Right atrium auricular region (tissue), 2 donors: Measurements from ENCODE around the gene ZFYVE28. TPM values are rescaled to one million over a fixed set of nuclear protein-coding genes. Genes with fewer than 3 reads are reported as not detected.

Experiments
- DNase-seq: peaks from one replicate; pipeline ENCODE4 v3.0.0-alpha.2; 2019; ENCODE audit warnings: low spot score
- H3K27ac ChIP-seq, 2 donors: fragments of 200-600 bp; sonication (generic); 1 replicate in 1 of 2; 2 replicates in 1 of 2; pipeline ENCODE4 v1.5.1; 2016 to 2019
- H3K27me3 ChIP-seq, 2 donors: fragments of 200-600 bp; sonication (generic); one replicate each; pipeline versions ENCODE4 v1.5.1 to v1.6.0; 2017 to 2019
- H3K36me3 ChIP-seq: fragments of 200-600 bp; sonication (generic); one replicate; pipeline ENCODE4 v1.5.1; 2016
- H3K4me1 ChIP-seq, 2 donors: fragments of 200-600 bp; sonication (generic); one replicate each; pipeline versions ENCODE4 v1.5.1 to v1.6.0; 2017 to 2019
- H3K4me3 ChIP-seq, 2 donors: fragments of 200-600 bp; sonication (generic); 1 replicate in 1 of 2; 2 replicates in 1 of 2; pipeline ENCODE4 v1.5.1; 2017 to 2019; ENCODE audit warnings: mild to moderate bottlenecking in 1 of 2, moderate library complexity in 1 of 2
- H3K9me3 ChIP-seq, 2 donors: fragments of 200-600 bp; sonication (generic); one replicate each; pipeline ENCODE4 v1.5.1; 2019
- total RNA-seq, 2 donors: library from RNA; depleted of rRNA; stranded (reverse); fragments of >200 nt; gene quantifications; one replicate each; pipeline ENCODE4 v1.1.0, GENCODE V29; 2016
- TF ChIP-seq, protein P1 (sequence below), 2 donors: fragments of 200-600 bp; sonication (generic); IDR thresholded peaks; one replicate each; pipeline ENCODE4 v1.5.1; 2019; ENCODE audit warnings: antibody characterized with exemption in 2 of 2

Gene ZFYVE28
- total RNA-seq, 2 donors from 2014 or later = 3.4 to 6.0 TPM

DNA sequence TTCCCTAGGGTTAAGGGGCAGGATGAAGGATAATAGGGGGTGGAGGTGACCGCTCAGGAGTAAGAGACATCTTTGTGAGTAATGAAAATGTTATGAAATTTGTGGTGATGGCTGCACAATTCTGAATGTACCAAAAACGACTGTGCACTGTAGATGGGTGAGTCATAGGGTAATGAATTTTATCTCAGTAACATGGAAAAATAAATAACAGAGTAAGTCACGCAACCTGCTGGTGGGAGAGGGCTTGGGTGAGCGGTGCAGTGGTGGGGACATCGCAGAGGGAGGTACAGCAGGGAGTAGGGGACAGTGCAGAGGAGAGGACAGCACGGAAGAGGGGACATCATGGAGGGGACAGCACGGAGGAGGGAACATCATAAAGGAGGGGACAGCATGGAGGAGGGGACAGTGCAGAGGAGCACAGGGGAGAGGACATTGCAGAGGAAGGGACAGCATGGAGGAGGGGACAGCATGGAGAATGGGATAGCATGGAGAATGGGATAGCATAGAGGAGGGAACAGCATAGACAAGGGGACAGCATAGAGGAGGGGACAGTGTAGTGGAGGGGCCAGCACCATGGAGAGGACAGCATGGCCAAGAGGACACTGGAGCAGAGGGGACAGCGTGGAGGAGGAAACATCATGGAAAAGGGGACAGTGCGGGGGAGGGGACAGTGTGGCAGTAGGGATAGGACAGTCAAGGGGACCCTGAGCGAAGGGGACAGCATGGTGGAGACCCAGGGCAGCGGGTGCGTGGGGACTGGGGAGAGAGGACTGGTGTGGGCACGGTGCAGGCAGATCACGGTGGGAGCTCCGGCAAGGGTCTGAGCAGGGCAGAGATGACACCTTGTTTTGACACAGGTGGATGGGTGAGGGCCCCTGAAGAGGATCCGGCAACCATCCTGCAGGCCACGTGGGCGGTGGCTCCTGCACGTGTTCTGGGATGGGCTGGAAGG, 88.1 kb downstream of the ZFYVE28 start:
- Histone ChIP-seq H3K4me1 (no peaks in the 10 kb centered on the region), H3K27me3 (no peaks in the 10 kb centered on the region), H3K9me3 (peaks cover 4 to 45% of the 10 kb centered on the region in 2 donors), H3K36me3 (no peaks in the 10 kb centered on the region), H3K27ac (no peak overlapping the region), H3K4me3 (no peak overlapping the region)
- TF ChIP-seq, protein P1, sequence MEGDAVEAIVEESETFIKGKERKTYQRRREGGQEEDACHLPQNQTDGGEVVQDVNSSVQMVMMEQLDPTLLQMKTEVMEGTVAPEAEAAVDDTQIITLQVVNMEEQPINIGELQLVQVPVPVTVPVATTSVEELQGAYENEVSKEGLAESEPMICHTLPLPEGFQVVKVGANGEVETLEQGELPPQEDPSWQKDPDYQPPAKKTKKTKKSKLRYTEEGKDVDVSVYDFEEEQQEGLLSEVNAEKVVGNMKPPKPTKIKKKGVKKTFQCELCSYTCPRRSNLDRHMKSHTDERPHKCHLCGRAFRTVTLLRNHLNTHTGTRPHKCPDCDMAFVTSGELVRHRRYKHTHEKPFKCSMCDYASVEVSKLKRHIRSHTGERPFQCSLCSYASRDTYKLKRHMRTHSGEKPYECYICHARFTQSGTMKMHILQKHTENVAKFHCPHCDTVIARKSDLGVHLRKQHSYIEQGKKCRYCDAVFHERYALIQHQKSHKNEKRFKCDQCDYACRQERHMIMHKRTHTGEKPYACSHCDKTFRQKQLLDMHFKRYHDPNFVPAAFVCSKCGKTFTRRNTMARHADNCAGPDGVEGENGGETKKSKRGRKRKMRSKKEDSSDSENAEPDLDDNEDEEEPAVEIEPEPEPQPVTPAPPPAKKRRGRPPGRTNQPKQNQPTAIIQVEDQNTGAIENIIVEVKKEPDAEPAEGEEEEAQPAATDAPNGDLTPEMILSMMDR (IDR thresholded peaks at IDR 0.05) = no peak
- DNase-seq = no peak

DNA sequence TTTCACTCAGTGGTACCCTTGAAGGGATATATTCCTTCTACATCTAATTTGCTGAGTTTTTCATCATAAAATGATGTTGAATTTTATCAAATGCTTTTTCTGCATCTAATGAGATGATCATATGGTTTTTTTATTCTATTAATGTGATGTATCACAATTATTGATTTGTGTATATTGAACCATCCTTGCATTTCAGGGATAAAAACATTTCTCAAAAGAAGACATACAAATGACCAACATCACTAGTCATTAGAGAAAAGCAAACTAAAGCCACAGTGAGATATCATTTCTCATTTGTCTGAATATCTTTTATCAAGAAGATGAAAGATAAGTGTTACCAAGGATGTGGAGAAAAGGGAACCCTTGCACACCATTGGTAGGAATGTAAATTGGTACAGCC, 90.9 kb downstream of the ZFYVE28 start:
- DNase-seq = no peak
- TF ChIP-seq, protein P1 (IDR thresholded peaks at IDR 0.05) = no peak
- H3K4me3 ChIP-seq = no peak overlapping the region
- H3K4me1 ChIP-seq = no peaks in the 10 kb centered on the region
- H3K36me3 ChIP-seq = no peaks in the 10 kb centered on the region
- no peak overlapping the region for H3K27ac ChIP-seq
- H3K27me3 ChIP-seq = no peaks in the 10 kb centered on the region
- peaks cover 4 to 51% of the 10 kb centered on the region in 2 donors for H3K9me3 ChIP-seq

DNA sequence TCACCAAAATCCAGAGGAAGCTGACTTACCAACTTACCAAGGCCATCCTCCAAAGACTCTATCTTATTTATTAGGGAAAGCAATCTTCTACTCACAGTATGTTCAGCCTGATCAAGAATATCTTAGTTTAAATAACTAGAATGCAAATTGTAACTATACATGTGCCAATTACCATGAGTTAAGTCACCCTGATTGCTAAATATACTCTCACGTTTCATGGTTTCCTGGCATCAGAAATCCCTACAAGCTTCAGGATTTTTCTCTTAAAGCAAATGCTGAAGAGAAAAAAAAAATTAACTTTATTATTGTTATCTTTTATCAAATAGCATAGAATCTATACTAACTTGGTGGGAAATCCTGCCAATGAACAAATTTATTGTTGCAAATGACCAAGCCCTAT, 93.6 kb downstream of the ZFYVE28 start:
- TF ChIP-seq, protein P1 (IDR thresholded peaks at IDR 0.05) = no peak
- no peak for DNase-seq
- no peaks in the 10 kb centered on the region for H3K27me3 ChIP-seq
- no peaks in the 10 kb centered on the region for H3K4me1 ChIP-seq
- H3K27ac ChIP-seq = no peak overlapping the region
- H3K4me3 ChIP-seq = no peak overlapping the region
- no peaks in the 10 kb centered on the region for H3K36me3 ChIP-seq
- H3K9me3 ChIP-seq = peaks cover 4 to 51% of the 10 kb centered on the region in 2 donors

DNA sequence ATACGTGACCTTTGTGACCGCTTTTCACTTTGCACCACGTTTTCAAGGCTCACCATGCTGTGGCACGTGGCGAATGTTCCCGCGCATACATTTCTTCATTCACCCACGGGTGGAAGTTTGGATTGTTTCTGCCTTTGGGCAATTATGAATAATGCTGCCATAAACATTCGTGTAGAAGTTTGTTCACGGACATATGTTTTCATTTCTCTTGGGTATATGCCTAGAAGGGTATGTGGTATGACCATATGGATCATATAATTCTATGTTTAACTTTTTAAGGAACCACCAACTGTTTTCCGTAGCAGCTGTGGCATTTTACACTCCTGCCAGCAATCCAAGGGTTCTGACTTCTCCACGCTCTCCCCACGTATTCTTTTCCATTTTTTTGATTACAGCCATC, 95.6 kb downstream of the ZFYVE28 start:
- no peak for DNase-seq
- Histone ChIP-seq H3K4me1 (no peaks in the 10 kb centered on the region), H3K27me3 (no peaks in the 10 kb centered on the region), H3K36me3 (no peaks in the 10 kb centered on the region), H3K4me3 (no peak overlapping the region), H3K27ac (no peak overlapping the region), H3K9me3 (peaks cover 4 to 31% of the 10 kb centered on the region in 2 donors)
- TF ChIP-seq, protein P1 (IDR thresholded peaks at IDR 0.05) = no peak

DNA sequence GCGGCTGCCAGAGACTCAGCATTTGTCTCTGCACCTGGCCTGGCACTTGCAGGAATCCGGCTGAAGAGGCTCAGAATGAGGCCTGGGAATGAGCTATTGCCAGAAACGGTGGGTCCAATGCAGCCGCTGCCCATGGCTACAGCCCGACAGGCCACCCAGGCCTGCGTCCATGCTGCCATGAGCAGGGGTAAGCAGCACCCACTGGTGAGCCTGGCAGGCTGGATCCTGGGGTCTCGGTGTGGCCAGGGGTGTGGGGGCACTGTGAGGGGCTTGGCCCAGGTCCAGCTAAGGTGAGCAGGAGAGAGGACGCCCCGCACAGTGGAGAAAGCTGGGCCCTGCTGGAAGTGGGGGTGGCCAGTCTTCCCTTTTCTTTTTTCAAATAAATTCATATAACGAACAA, 96.2 kb downstream of the ZFYVE28 start:
- Histone ChIP-seq H3K4me1 (no peaks in the 10 kb centered on the region), H3K9me3 (peaks cover 0 to 25% of the 10 kb centered on the region in 2 donors), H3K4me3 (no peak overlapping the region), H3K27ac (no peak overlapping the region), H3K36me3 (no peaks in the 10 kb centered on the region), H3K27me3 (no peaks in the 10 kb centered on the region)
- peak; percentile 30 for DNase-seq
- TF ChIP-seq, protein P1 (IDR thresholded peaks at IDR 0.05) = no peak
